GM21723 (cell line): Measurements from ENCODE around the gene NFAM1.

Experiments
- ATAC-seq: cut with Tn5 transposase; IDR thresholded peaks from one replicate; pipeline ENCODE4 v1.9.1; 2021; ENCODE audit warnings: mild to moderate bottlenecking, moderate library complexity; ENCODE audit not compliant: unreplicated experiment

NFAM1 gene

GRCh38 chr22:42384506-42384905, 47.7 kb downstream of the NFAM1 start:
- no peak for ATAC-seq

GRCh38 chr22:42383851-42384417, 48.3 kb downstream of the NFAM1 start:
- no peak for ATAC-seq

- ATAC-seq = no peak
Observed at GRCh38 chr22:42383287-42383686, 48.9 kb downstream of the NFAM1 start.

GRCh38 chr22:42380769-42381551, 51.2 kb downstream of the NFAM1 start:
- ATAC-seq = no peak

GRCh38 chr22:42379966-42380537, 52.2 kb downstream of the NFAM1 start:
- no peak for ATAC-seq

- ATAC-seq = no peak
Observed at GRCh38 chr22:42376711-42377554, 55.3 kb downstream of the NFAM1 start.

GRCh38 chr22:42375982-42376381, 56.2 kb downstream of the NFAM1 start:
- no peak for ATAC-seq

GRCh38 chr22:42372976-42373375, 59.2 kb downstream of the NFAM1 start:
- ATAC-seq = no peak

- ATAC-seq = no peak
Observed at GRCh38 chr22:42371501-42371900, 60.7 kb downstream of the NFAM1 start.

GRCh38 chr22:42371099-42371498, 61.1 kb downstream of the NFAM1 start:
- ATAC-seq = no peak

GRCh38 chr22:42369250-42370041, 62.8 kb downstream of the NFAM1 start:
- peak; percentile 93 for ATAC-seq

GRCh38 chr22:42368379-42369249, 63.6 kb downstream of the NFAM1 start:
- peak; percentile 29 for ATAC-seq

- ATAC-seq = no peak
Observed at GRCh38 chr22:42367980-42368378, 64.2 kb downstream of the NFAM1 start.

GRCh38 chr22:42366806-42367581, 65.2 kb downstream of the NFAM1 start:
- no peak for ATAC-seq

GRCh38 chr22:42365942-42366695, 66.1 kb downstream of the NFAM1 start:
- no peak for ATAC-seq

GRCh38 chr22:42365111-42365865, 66.9 kb downstream of the NFAM1 start:
- no peak for ATAC-seq

- no peak for ATAC-seq
Observed at GRCh38 chr22:42364604-42365110, 67.5 kb downstream of the NFAM1 start.
